Vagina (tissue), 2 donors: ENCODE results near the gene CLTRN. TPM values are rescaled to one million over a fixed set of nuclear protein-coding genes. Genes with fewer than 3 reads are reported as not detected.
"Not testable (repeated sequence)": the region's sequence is repeated elsewhere in the genome, so short reads cannot be mapped to it uniquely, and the experiment has no call there.

Experiments used
- DNase-seq, 2 donors: peaks; one replicate each; pipeline ENCODE4 v3.0.0-alpha.2; 2017; ENCODE audit errors: extremely low spot score in 2 of 2
- H3K27ac ChIP-seq: fragments of 200-600 bp; sonication (generic); one replicate; pipeline ENCODE4 v1.5.1; 2019
- H3K27me3 ChIP-seq: fragments of 200-600 bp; sonication (generic); one replicate; pipeline ENCODE4 v1.5.1; 2019
- H3K36me3 ChIP-seq, 2 donors: fragments of 200-600 bp; sonication (generic); one replicate each; pipeline ENCODE4 v1.5.1; 2017 to 2019
- H3K4me1 ChIP-seq: fragments of 200-600 bp; sonication (generic); one replicate; pipeline ENCODE4 v1.5.1; 2019
- H3K4me3 ChIP-seq, 2 donors: fragments of 200-600 bp; sonication (generic); 1 replicate in 1 of 2; 2 replicates in 1 of 2; pipeline ENCODE4 v1.5.1; 2016 to 2019
- H3K9me3 ChIP-seq: fragments of 200-600 bp; sonication (generic); one replicate; pipeline ENCODE4 v1.5.1; 2019
- CTCF ChIP-seq, 3 experiments: fragments of 450-650 bp in 2 of 3; fragments of 200-600 bp in 1 of 3; sonication (generic) in 1 of 3; IDR thresholded peaks; one replicate each; pipeline ENCODE4 v1.5.1; 2017 to 2019; ENCODE audit warnings: antibody characterized with exemption in 3 of 3, mild to moderate bottlenecking in 2 of 3, moderate library complexity in 2 of 3
- POLR2A ChIP-seq, 2 donors: fragments of 450-650 bp; IDR thresholded peaks; one replicate each; pipeline ENCODE4 v1.6.1; 2017; ENCODE audit warnings: antibody characterized with exemption in 2 of 2, mild to moderate bottlenecking in 2 of 2, moderate library complexity in 2 of 2
- POLR2AphosphoS5 ChIP-seq, 2 donors: sonication (generic); formaldehyde crosslinking; IDR thresholded peaks; one replicate each; pipeline ENCODE4 v1.9.0; 2017; ENCODE audit warnings: antibody characterized with exemption in 2 of 2, mild to moderate bottlenecking in 2 of 2, low read depth in 1 of 2; ENCODE audit not compliant: insufficient read depth in 1 of 2
- intact Hi-C: fragments of 100-400 bp; cut with DNase I; formaldehyde crosslinking; loops from one replicate; pipeline ENCODE4 v1.15.1; 2023
- total RNA-seq: library from RNA; depleted of rRNA; stranded (reverse); fragments of >200 nt; gene quantifications from one replicate; pipeline ENCODE4 v1.2.3, GENCODE V29; 2016

Gene CLTRN
- total RNA-seq = not detected

- DNase-seq = no peak
- H3K27ac ChIP-seq = no peak within 1 kb of the TSS
- intact Hi-C loops = no loop called here
Measured at GRCh38 chrX:15664487-15665444, at the start of gene CLTRN. Gene CLTRN (minus strand): TSS chrX:15664805. CDS start chrX:15664775, 30 bp downstream.

GRCh38 chrX:15704273-15704672 lies 39.7 kb upstream of the CLTRN start:
- H3K27me3 ChIP-seq, DNase-seq, H3K4me1 ChIP-seq, H3K36me3 ChIP-seq, H3K27ac ChIP-seq, H3K4me3 ChIP-seq, intact Hi-C loops, H3K9me3 ChIP-seq: not testable (repeated sequence)

More at GRCh38 chrX:15664487-15665444, at the start of gene CLTRN:
- Histone ChIP-seq H3K27me3 (no peaks in the 10 kb centered on the region), H3K9me3 (no peaks in the 10 kb centered on the region), H3K36me3 (no peaks in the 10 kb centered on the region), H3K4me3 (no peak within 1 kb of the TSS), H3K4me1 (no peaks in the 10 kb centered on the region)
- TF ChIP-seq CTCF (IDR thresholded peaks at IDR 0.05) = no peak
- TF ChIP-seq POLR2A (IDR thresholded peaks at IDR 0.05) = no peak
- no peak for TF ChIP-seq POLR2AphosphoS5 (IDR thresholded peaks at IDR 0.05; ENCODE audit: insufficient read depth in 1 of 2, low read depth in 1 of 2)

- H3K27ac ChIP-seq, H3K9me3 ChIP-seq, intact Hi-C loops, H3K36me3 ChIP-seq, H3K4me3 ChIP-seq, DNase-seq, H3K4me1 ChIP-seq, H3K27me3 ChIP-seq: not testable (repeated sequence)
Measured at GRCh38 chrX:15703809-15704208, 39.2 kb upstream of the CLTRN start.

GRCh38 chrX:15702488-15703371 lies 38.1 kb upstream of the CLTRN start:
- Histone ChIP-seq H3K27ac (no peak overlapping the region), H3K4me1 (no peaks in the 10 kb centered on the region), H3K27me3 (no peaks in the 10 kb centered on the region), H3K36me3 (peaks cover 0 to 7% of the 10 kb centered on the region in 2 donors), H3K9me3 (no peaks in the 10 kb centered on the region), H3K4me3 (no peak overlapping the region)
- no peak for DNase-seq
- intact Hi-C loops = no loop called here
- no peak for TF ChIP-seq POLR2AphosphoS5 (IDR thresholded peaks at IDR 0.05; ENCODE audit: insufficient read depth in 1 of 2, low read depth in 1 of 2)
- TF ChIP-seq CTCF (IDR thresholded peaks at IDR 0.05) = no peak
- TF ChIP-seq POLR2A (IDR thresholded peaks at IDR 0.05) = no peak

GRCh38 chrX:15696516-15696915 lies 31.9 kb upstream of the CLTRN start:
- TF ChIP-seq POLR2A (IDR thresholded peaks at IDR 0.05) (no peak), CTCF (IDR thresholded peaks at IDR 0.05) (no peak), POLR2AphosphoS5 (IDR thresholded peaks at IDR 0.05; ENCODE audit: insufficient read depth in 1 of 2, low read depth in 1 of 2) (no peak)
- no peak overlapping the region for H3K4me3 ChIP-seq
- H3K27ac ChIP-seq = no peak overlapping the region
- DNase-seq = no peak
- no peaks in the 10 kb centered on the region for H3K27me3 ChIP-seq
- H3K36me3 ChIP-seq = peaks cover 0 to 32% of the 10 kb centered on the region in 2 donors
- intact Hi-C loops = no loop called here
- H3K9me3 ChIP-seq = no peaks in the 10 kb centered on the region
- no peaks in the 10 kb centered on the region for H3K4me1 ChIP-seq
